Calu3 (cell line): ENCODE data around the gene OR2T1. TPM values are rescaled to one million over a fixed set of nuclear protein-coding genes. Genes with fewer than 3 reads are reported as not detected.

Experiments
- BruUV-seq: library from RNA; stranded (reverse); fragments of 400-500 nt; replicated peaks from 2 replicates; lab custom pipeline; 2021; lab: Mats Ljungman, UMichigan
- CTCF ChIA-PET: fragments of 300-600 bp; sonication (Branson Sonifier 250); formaldehyde crosslinking; loops from one replicate; lab custom pipeline; 2022; ENCODE audit warnings: antibody characterized with exemption; lab: Charles Lee
- DNase-seq: peaks from one replicate; pipeline ENCODE4 v3.0.0; 2022
- H3K27ac Mint-ChIP-seq: one replicate; pipeline ENCODE4 v1.8.0; 2022; ENCODE audit warnings: mixed read lengths; ENCODE audit not compliant: unreplicated experiment
- H3K27me3 Mint-ChIP-seq: one replicate; pipeline ENCODE4 v1.8.0; 2022; ENCODE audit warnings: mixed read lengths; ENCODE audit not compliant: unreplicated experiment
- H3K36me3 Mint-ChIP-seq: one replicate; pipeline ENCODE4 v1.8.0; 2022; ENCODE audit warnings: mild to moderate bottlenecking, moderate library complexity, mixed read lengths; ENCODE audit not compliant: insufficient read depth, unreplicated experiment
- H3K4me1 Mint-ChIP-seq: one replicate; pipeline ENCODE4 v1.8.0; 2022; ENCODE audit warnings: mild to moderate bottlenecking, low read depth, mixed read lengths; ENCODE audit not compliant: unreplicated experiment
- H3K4me3 Mint-ChIP-seq: one replicate; pipeline ENCODE4 v1.8.0; 2022; ENCODE audit warnings: mild to moderate bottlenecking, low read depth, moderate library complexity, mixed read lengths; ENCODE audit not compliant: unreplicated experiment
- H3K9me3 Mint-ChIP-seq: one replicate; pipeline ENCODE4 v1.8.0; 2022; ENCODE audit warnings: low read depth, mixed read lengths; ENCODE audit not compliant: unreplicated experiment
- CTCF ChIP-seq: fragments of 200-600 bp; IDR thresholded peaks from one replicate; pipeline ENCODE4 v1.8.0; 2022; ENCODE audit warnings: antibody characterized with exemption; ENCODE audit not compliant: unreplicated experiment
- intact Hi-C: fragments of 100-400 bp; cut with micrococcal nuclease; formaldehyde crosslinking; loops from one replicate; pipeline ENCODE4 v1.10.0; 2022; ENCODE audit not compliant: unreplicated experiment
- total RNA-seq: library from RNA; stranded (reverse); gene quantifications from 2 replicates; pipeline ENCODE4 v1.2.3, GENCODE V29; 2022

OR2T1 gene
- total RNA-seq, 1 experiment from 2014 or later, result not detected

- no peak overlapping the region for H3K4me3 Mint-ChIP-seq
- no peak overlapping the region for H3K27ac Mint-ChIP-seq
- TF ChIP-seq CTCF, result no peak
- H3K9me3 Mint-ChIP-seq, result peaks cover 34% of the 10 kb centered on the region
- BruUV-seq, result no TSS peak
- H3K4me1 Mint-ChIP-seq, result no peaks in the 10 kb centered on the region
- CTCF ChIA-PET, result no interaction called here
- DNase-seq, result no peak
- intact Hi-C loops, result no loop called here
- H3K27me3 Mint-ChIP-seq, result no peaks in the 10 kb centered on the region
- no peaks in the 10 kb centered on the region for H3K36me3 Mint-ChIP-seq
Observed at GRCh38 chr1:248372394-248372793, 30.5 kb upstream of the OR2T1 start.

GRCh38 chr1:248373761-248374160 is 29.1 kb upstream of the OR2T1 start:
- intact Hi-C loops, result no loop called here
- peaks cover 35% of the 10 kb centered on the region for H3K9me3 Mint-ChIP-seq

GRCh38 chr1:248375446-248375845 is 27.4 kb upstream of the OR2T1 start, which contains the start of gene OR2T6:
Gene OR2T6 (plus strand): TSS chr1:248375746. CDS start chr1:248387609, 11,863 bp downstream.
- no peak for TF ChIP-seq CTCF
- H3K4me3 Mint-ChIP-seq, result no peak within 1 kb of the TSS
- H3K4me1 Mint-ChIP-seq, result no peaks in the 10 kb centered on the region
- H3K27ac Mint-ChIP-seq, result no peak within 1 kb of the TSS
- no TSS peak for BruUV-seq
- no peaks in the 10 kb centered on the region for H3K36me3 Mint-ChIP-seq
- CTCF ChIA-PET, result no interaction called here
- H3K9me3 Mint-ChIP-seq, result peaks cover 35% of the 10 kb centered on the region
- intact Hi-C loops, result no loop called here
- H3K27me3 Mint-ChIP-seq, result no peaks in the 10 kb centered on the region
- DNase-seq, result no peak

More at GRCh38 chr1:248373761-248374160, 29.1 kb upstream of the OR2T1 start:
- CTCF ChIA-PET, result no interaction called here
- no peak overlapping the region for H3K27ac Mint-ChIP-seq
- no peak for DNase-seq
- H3K27me3 Mint-ChIP-seq, result no peaks in the 10 kb centered on the region
- TF ChIP-seq CTCF, result no peak
- H3K36me3 Mint-ChIP-seq, result no peaks in the 10 kb centered on the region
- no peak overlapping the region for H3K4me3 Mint-ChIP-seq
- no TSS peak for BruUV-seq
- no peaks in the 10 kb centered on the region for H3K4me1 Mint-ChIP-seq

- TF ChIP-seq CTCF, result no peak
- Mint-ChIP-seq H3K36me3 (no peaks in the 10 kb centered on the region), H3K27me3 (no peaks in the 10 kb centered on the region), H3K4me3 (no peak overlapping the region), H3K4me1 (no peaks in the 10 kb centered on the region), H3K9me3 (peaks cover 33% of the 10 kb centered on the region), H3K27ac (no peak overlapping the region)
- intact Hi-C loops, result no loop called here
- BruUV-seq, result no TSS peak
- CTCF ChIA-PET, result no interaction called here
- DNase-seq, result no peak
Observed at GRCh38 chr1:248376916-248377315, 25.9 kb upstream of the OR2T1 start.
